B cell (primary cell): ENCODE results near the gene SEC61B. TPM values are rescaled to one million over a fixed set of nuclear protein-coding genes. Genes with fewer than 3 reads are reported as not detected.

Experiments
- ATAC-seq: fragments of 200-7000 bp; cut with Tn5 transposase; one replicate; pipeline ENCODE4 v1.10.0; 2021; ENCODE audit warnings: low read depth, mild to moderate bottlenecking, moderate number of reproducible peaks, moderate library complexity
- CTCF ChIA-PET: fragments of 350-600 bp; sonication (Branson Sonifier 250); formaldehyde crosslinking; loops from one replicate; lab custom pipeline; 2021; ENCODE audit warnings: antibody characterized with exemption, inconsistent platforms; lab: Charles Lee
- POLR2A ChIA-PET: fragments of 350-600 bp; sonication (Branson Sonifier 250); formaldehyde crosslinking; loops from one replicate; lab custom pipeline; 2021; ENCODE audit warnings: antibody characterized with exemption; lab: Charles Lee
- DNase-seq: peaks from one replicate; pipeline ENCODE4 v3.0.0; 2013
- H2AFZ ChIP-seq: 2 replicates; pipeline ENCODE4 v1.6.1; 2012; ENCODE audit warnings: mild to moderate bottlenecking, low read depth, low read length; ENCODE audit not compliant: insufficient read depth, poor library complexity, severe bottlenecking
- H3K27ac ChIP-seq, 2 donors: 1 replicate in 1 of 2; 2 replicates in 1 of 2; pipeline ENCODE4 v1.5.1; 2012 to 2013; ENCODE audit warnings: low read length in 2 of 2, mild to moderate bottlenecking in 2 of 2, moderate library complexity in 1 of 2
- H3K27me3 ChIP-seq, 4 experiments: fragments of 200-600 bp in 1 of 4; sonication (generic) in 1 of 4; replicated peaks in 1 of 4; 1 replicate in 2 of 4; 2 replicates in 2 of 4; pipeline versions ENCODE4 v1.6.1 to v1.7.0; 2013 to 2016; ENCODE audit warnings: low read length in 3 of 4, mild to moderate bottlenecking in 2 of 4, mixed read lengths in 1 of 4, moderate library complexity in 1 of 4; ENCODE audit not compliant: insufficient read depth in 4 of 4, control insufficient read depth in 3 of 4; ENCODE audit errors: control extremely low read depth in 1 of 4
- H3K36me3 ChIP-seq, 2 experiments: replicated peaks in 1 of 2; 1 replicate in 1 of 2; 2 replicates in 1 of 2; pipeline versions ENCODE4 v1.6.1 to v1.7.1; 2013; ENCODE audit warnings: low read length in 1 of 2; ENCODE audit not compliant: insufficient read depth in 2 of 2, control insufficient read depth in 1 of 2; ENCODE audit errors: control extremely low read depth in 1 of 2, extremely low read depth in 1 of 2
- H3K4me1 ChIP-seq, 2 donors: fragments of 200-600 bp in 1 of 2; sonication (generic) in 1 of 2; 1 replicate in 1 of 2; 2 replicates in 1 of 2; pipeline versions ENCODE4 v1.5.1 to v1.6.1; 2013 to 2017; ENCODE audit warnings: low read length in 2 of 2; ENCODE audit not compliant: control insufficient read depth in 2 of 2, insufficient read depth in 2 of 2
- H3K4me2 ChIP-seq: replicated peaks from 2 replicates; pipeline ENCODE3; 2012; ENCODE audit warnings: mild to moderate bottlenecking, low read depth, low read length; ENCODE audit not compliant: poor library complexity, severe bottlenecking
- H3K4me3 ChIP-seq, 5 experiments: fragments of 200-600 bp in 1 of 5; sonication (generic) in 1 of 5; 1 replicate in 3 of 5; 2 replicates in 2 of 5; pipeline versions ENCODE4 v1.5.1 to v1.7.0; 2011 to 2016; ENCODE audit warnings: low read length in 4 of 5, mild to moderate bottlenecking in 4 of 5, low read depth in 2 of 5, control low read depth in 1 of 5, moderate library complexity in 1 of 5; ENCODE audit not compliant: insufficient read depth in 1 of 5; ENCODE audit errors: control extremely low read depth in 1 of 5, extremely low read depth in 1 of 5
- H3K79me2 ChIP-seq: fragments of 200-600 bp; sonication (generic); one replicate; pipeline ENCODE4 v1.6.0; 2016; ENCODE audit warnings: low read length; ENCODE audit not compliant: control insufficient read depth, insufficient read depth
- H3K9ac ChIP-seq: fragments of 200-600 bp; sonication (generic); 2 replicates; pipeline ENCODE4 v1.6.1; 2017; ENCODE audit warnings: mild to moderate bottlenecking, low read length, moderate library complexity
- H3K9me3 ChIP-seq, 3 donors: one replicate each; pipeline versions ENCODE4 v1.6.1 to v1.7.1; 2013; ENCODE audit warnings: low read length in 2 of 3; ENCODE audit not compliant: control insufficient read depth in 2 of 3, insufficient read depth in 1 of 3; ENCODE audit errors: control extremely low read depth in 1 of 3
- H4K20me1 ChIP-seq: 2 replicates; pipeline ENCODE4 v1.6.0; 2012; ENCODE audit warnings: mild to moderate bottlenecking, low read length; ENCODE audit not compliant: insufficient read depth, control insufficient read depth, poor library complexity, severe bottlenecking
- H3K27ac Mint-ChIP-seq: one replicate; pipeline ENCODE4 v1.8.0; 2021; ENCODE audit warnings: mixed read lengths
- H3K27me3 Mint-ChIP-seq: one replicate; pipeline ENCODE4 v1.8.0; 2021; ENCODE audit warnings: mixed read lengths
- H3K4me1 Mint-ChIP-seq: one replicate; pipeline ENCODE4 v1.8.0; 2021; ENCODE audit warnings: mixed read lengths
- H3K4me3 Mint-ChIP-seq: one replicate; pipeline ENCODE4 v1.8.0; 2021; ENCODE audit warnings: mixed read lengths
- H3K9me3 Mint-ChIP-seq: one replicate; pipeline ENCODE4 v1.8.0; 2022; ENCODE audit warnings: mixed read lengths; ENCODE audit not compliant: insufficient read depth
- CTCF ChIP-seq: fragments of 200-600 bp; IDR thresholded peaks from one replicate; pipeline ENCODE4 v1.8.0; 2022; ENCODE audit warnings: antibody characterized with exemption, mild to moderate bottlenecking
- EZH2 ChIP-seq: IDR thresholded peaks from 2 replicates; pipeline ENCODE4 v1.6.1; 2012; ENCODE audit warnings: borderline replicate concordance, low read depth, mild to moderate bottlenecking, moderate library complexity, low read length; ENCODE audit not compliant: insufficient read depth, poor library complexity, severe bottlenecking
- WGBS: methylation state at CpG from one replicate; pipeline ENCODE4 v1.1.5; 2013; ENCODE audit warnings: missing lambda C conversion rate; ENCODE audit not compliant: insufficient coverage; 5-methylcytosine and 5-hydroxymethylcytosine counted together
- intact Hi-C: fragments of 100-400 bp; cut with micrococcal nuclease; formaldehyde crosslinking; loops from one replicate; pipeline ENCODE4 v1.10.0; 2022
- polyA plus RNA-seq: library from polyadenylated mRNA; depleted of rRNA; stranded (reverse); fragments of >200 nt; gene quantifications from 2 replicates; pipeline ENCODE4 v1.2.3, GENCODE V29; 2012
- total RNA-seq, 2 donors: library from RNA; stranded (reverse); fragments of 120-200 nt in 1 of 2; gene quantifications; 1 replicate in 1 of 2; 2 replicates in 1 of 2; pipeline versions ENCODE4 v1.2.3 to v1.2.4, GENCODE V29; 2013 to 2022

SEC61B gene
- total and polyA plus RNA-seq, 2 donors (not counting 1 experiment from before 2014, with no cell fraction given) = 70.2 to 92.1 TPM

- H3K27ac Mint-ChIP-seq = no peak overlapping the region
- H3K4me3 Mint-ChIP-seq = no peak overlapping the region
- ChIA-PET CTCF (interaction anchor here (1.1 to 3.2 kb wide), 3 partner anchors 12 to 32 kb away, joined by 3 to 10 read pairs (median 3); no protein-coding TSS in a partner anchor), POLR2A (no interaction called here)
- intact Hi-C loops = no loop called here
- DNase-seq = no peak
- H3K27me3 Mint-ChIP-seq = no peaks in the 10 kb centered on the region
- Histone ChIP-seq H3K79me2 (no peaks in the 10 kb centered on the region), H3K4me1 (no peaks in the 10 kb centered on the region), H3K4me2 (no peak overlapping the region), H3K9ac (no peak overlapping the region), H3K9me3 (no peaks in the 10 kb centered on the region), H3K4me3 (no peak overlapping the region), H3K27me3 (no peaks in the 10 kb centered on the region), H4K20me1 (no peaks in the 10 kb centered on the region), H2AFZ (no peak overlapping the region), H3K27ac (no peak overlapping the region), H3K36me3 (no peaks in the 10 kb centered on the region)
- peaks cover 8% of the 10 kb centered on the region for H3K4me1 Mint-ChIP-seq
- TF ChIP-seq EZH2 = no peak
- TF ChIP-seq CTCF = no peak
- ATAC-seq = peak; percentile 53
- no peaks in the 10 kb centered on the region for H3K9me3 Mint-ChIP-seq
- 80% methylated on average over 8 of the region's 8 CpGs for WGBS
Observed at GRCh38 chr9:99199938-99200539, 22.0 kb upstream of the SEC61B start.

- TF ChIP-seq EZH2 = no peak
- no peak for TF ChIP-seq CTCF
- Histone ChIP-seq H3K4me1 (no peaks in the 10 kb centered on the region), H3K27ac (no peak overlapping the region), H3K79me2 (no peaks in the 10 kb centered on the region), H3K9me3 (no peaks in the 10 kb centered on the region), H3K27me3 (no peaks in the 10 kb centered on the region), H3K9ac (no peak overlapping the region), H3K36me3 (no peaks in the 10 kb centered on the region), H3K4me2 (no peak overlapping the region), H3K4me3 (no peak overlapping the region), H4K20me1 (no peaks in the 10 kb centered on the region), H2AFZ (no peak overlapping the region)
- ChIA-PET POLR2A (no interaction called here), CTCF (interaction anchor here (1.1 to 3.2 kb wide), 3 partner anchors 10 to 30 kb away, joined by 3 to 10 read pairs (median 4); no protein-coding TSS in a partner anchor)
- Mint-ChIP-seq H3K4me1 (peaks cover 5% of the 10 kb centered on the region), H3K9me3 (no peaks in the 10 kb centered on the region), H3K27me3 (no peaks in the 10 kb centered on the region), H3K27ac (no peak overlapping the region), H3K4me3 (no peak overlapping the region)
- intact Hi-C loops = no loop called here
- ATAC-seq (no peak), DNase-seq (no peak)
- 100% methylated on average over 4 of the region's 5 CpGs for WGBS
Observed at GRCh38 chr9:99201603-99202002, 20.5 kb upstream of the SEC61B start.
